Endothelial cell of umbilical vein (primary cell): ENCODE data around the gene MERTK. TPM values are rescaled to one million over a fixed set of nuclear protein-coding genes. Genes with fewer than 3 reads are reported as not detected.

ENCODE experiments used
- Bru-seq: library from RNA; stranded (reverse); fragments of 400-500 nt; gene quantifications from one replicate; lab custom pipeline; 2021; lab: Mats Ljungman, UMichigan
- BruChase-seq, 2 experiments: library from RNA; stranded (reverse); fragments of 400-500 nt; gene quantifications; one replicate each; lab custom pipeline; 2021; lab: Mats Ljungman, UMichigan
- BruUV-seq: library from RNA; stranded (reverse); fragments of 400-500 nt; replicated peaks from 2 replicates; lab custom pipeline; 2021; lab: Mats Ljungman, UMichigan
- CTCF ChIA-PET: fragments of 300-600, 350-600 bp; sonication (Branson Sonifier 250); formaldehyde crosslinking; loops from one replicate; lab custom pipeline; 2021; ENCODE audit warnings: antibody characterized with exemption, inconsistent platforms; lab: Charles Lee
- POLR2A ChIA-PET: fragments of 300-600, 350-600 bp; sonication (Branson Sonifier 250); formaldehyde crosslinking; loops from one replicate; lab custom pipeline; 2021; ENCODE audit warnings: antibody characterized with exemption, inconsistent platforms; lab: Charles Lee
- DNase-seq: peaks from one replicate; pipeline ENCODE4 v3.0.0-alpha.2; 2011; ENCODE audit warnings: low read depth, low spot score
- FAIRE-seq: peaks from 2 replicates; lab custom pipeline; 2011; peaks lifted over from hg19 to GRCh38; lab: Jason Lieb, UNC
- H2AFZ ChIP-seq: 2 replicates; pipeline ENCODE4 v1.6.0; 2012; ENCODE audit warnings: low read depth, low read length, control low read depth, inconsistent platforms
- H3K27ac ChIP-seq: 2 replicates; pipeline ENCODE4 v1.5.1; 2011; ENCODE audit warnings: low read depth, mild to moderate bottlenecking, control low read depth, low read length, moderate library complexity; ENCODE audit not compliant: insufficient read depth
- H3K27me3 ChIP-seq, 2 experiments: 2 replicates each; pipeline versions ENCODE4 v1.6.0 to v1.6.1; 2011; ENCODE audit warnings: low read length in 2 of 2, mixed read lengths in 1 of 2; ENCODE audit not compliant: control insufficient read depth in 2 of 2, insufficient read depth in 2 of 2
- H3K36me3 ChIP-seq, 2 experiments: 2 replicates in 1 of 2; 3 replicates in 1 of 2; pipeline ENCODE4 v1.5.1; 2011; ENCODE audit warnings: low read length in 2 of 2, mild to moderate bottlenecking in 1 of 2, moderate library complexity in 1 of 2; ENCODE audit not compliant: control insufficient read depth in 2 of 2, insufficient read depth in 2 of 2; ENCODE audit errors: extremely low read depth in 1 of 2
- H3K4me1 ChIP-seq: 3 replicates; pipeline ENCODE4 v1.5.1; 2011; ENCODE audit warnings: mild to moderate bottlenecking, low read length; ENCODE audit not compliant: control insufficient read depth, insufficient read depth; ENCODE audit errors: extremely low read depth
- H3K4me2 ChIP-seq: 2 replicates; pipeline ENCODE4 v1.6.1; 2011; ENCODE audit warnings: low read length, control low read depth, mixed read lengths; ENCODE audit not compliant: insufficient read depth
- H3K4me3 ChIP-seq, 3 experiments: fragments of 200-600 bp in 1 of 3; sonication (generic), shearing (Covaris generic) in 1 of 3; replicated peaks in 1 of 3; 2 replicates each; pipeline ENCODE4 v1.5.1; 2011 to 2016; ENCODE audit warnings: control low read depth in 3 of 3, low read length in 3 of 3, mild to moderate bottlenecking in 2 of 3, inconsistent platforms in 1 of 3, low read depth in 1 of 3, moderate library complexity in 1 of 3; ENCODE audit not compliant: insufficient read depth in 1 of 3
- H3K79me2 ChIP-seq: 2 replicates; pipeline ENCODE4 v1.6.0; 2012; ENCODE audit warnings: low read length, inconsistent platforms; ENCODE audit not compliant: control insufficient read depth, insufficient read depth
- H3K9ac ChIP-seq: replicated peaks from 2 replicates; pipeline ENCODE3; 2011; ENCODE audit warnings: low read length, control low read depth; ENCODE audit not compliant: insufficient read depth; ENCODE audit errors: extremely low read depth
- H3K9me1 ChIP-seq: replicated peaks from 3 replicates; pipeline ENCODE4 v1.6.0; 2011; ENCODE audit warnings: mild to moderate bottlenecking, low read length; ENCODE audit not compliant: control insufficient read depth, insufficient read depth; ENCODE audit errors: extremely low read depth
- H3K9me3 ChIP-seq: replicated peaks from 2 replicates; pipeline ENCODE4 v1.5.1; 2012; ENCODE audit warnings: low read length, inconsistent platforms; ENCODE audit not compliant: control insufficient read depth, insufficient read depth
- H4K20me1 ChIP-seq: replicated peaks from 2 replicates; pipeline ENCODE3; 2011; ENCODE audit warnings: mild to moderate bottlenecking, low read length; ENCODE audit not compliant: control insufficient read depth, insufficient read depth; ENCODE audit errors: extremely low read depth
- CTCF ChIP-seq, 2 donors: IDR thresholded peaks; 1 replicate in 1 of 2; 2 replicates in 1 of 2; pipeline ENCODE4 v1.5.1; 2011; ENCODE audit warnings: low read length in 2 of 2, mild to moderate bottlenecking in 2 of 2, moderate library complexity in 2 of 2, control low read depth in 1 of 2, inconsistent platforms in 1 of 2, low read depth in 1 of 2; ENCODE audit not compliant: insufficient read depth in 1 of 2; ENCODE audit errors: extremely low read depth in 1 of 2
- EZH2 ChIP-seq: IDR thresholded peaks from 2 replicates; pipeline ENCODE4 v1.6.1; 2012; ENCODE audit warnings: borderline replicate concordance, low read depth, mild to moderate bottlenecking, moderate library complexity, low read length, inconsistent platforms; ENCODE audit not compliant: severe bottlenecking
- POLR2A ChIP-seq: IDR thresholded peaks from 2 replicates; pipeline ENCODE4 v1.6.1; 2012; ENCODE audit warnings: low read depth, mild to moderate bottlenecking, control low read depth, low read length
- POLR2AphosphoS5 ChIP-seq: IDR thresholded peaks from 2 replicates; pipeline ENCODE4 v1.6.1; 2012; ENCODE audit warnings: low read depth, mild to moderate bottlenecking, control low read depth, low read length, moderate library complexity; ENCODE audit not compliant: insufficient read depth
- dilution Hi-C: fragments of 300-500 bp; cut with MboI; formaldehyde crosslinking; loops from one replicate; pipeline ENCODE4 v1.15.0; 2019; ENCODE audit warnings: low sequenced_read_pairs; ENCODE audit not compliant: extremely low pct_ligation_motif_present
- intact Hi-C: fragments of 100-400 bp; cut with micrococcal nuclease; formaldehyde crosslinking; loops from one replicate; pipeline ENCODE4 v1.10.0; 2022
- long read RNA-seq: library from polyadenylated mRNA; stranded (forward); transcript quantifications from one replicate; pipeline ENCODE4 v2.0.0, GENCODE V29; 2021
- polyA minus RNA-seq, 3 experiments: library from RNA; depleted of rRNA, polyadenylated mRNA; stranded (reverse); fragments of >200 nt; gene quantifications; 1 replicate in 1 of 3; 2 replicates in 2 of 3; pipeline ENCODE4 v1.2.3, GENCODE V29; 2011
- polyA plus RNA-seq, 4 experiments: library from polyadenylated mRNA; depleted of rRNA in 3 of 4; stranded (reverse) in 3 of 4; unstranded in 1 of 4; fragments of >200 nt; gene quantifications; 2 replicates each; pipeline versions ENCODE4 v1.2.1 to v1.2.3, GENCODE V29; 2011 to 2012; ENCODE audit warnings: missing spikeins in 1 of 4
- total RNA-seq: library from RNA; stranded (reverse); gene quantifications from 2 replicates; pipeline ENCODE4 v1.2.3, GENCODE V29; 2021

Gene MERTK
- total RNA-seq (37.3 TPM in 2 replicates), polyA plus RNA-seq (38.6 and 39.6 TPM in 2 replicates), polyA minus RNA-seq (53.1 and 66.4 TPM in 2 replicates), Bru-seq, nascent RNA (percentile 88 among the genes with signal in this experiment), BruChase-seq, experiment 1, labeled RNA remaining after a 6-hour chase (percentile 84 among the genes with signal in this experiment), BruChase-seq, experiment 2, labeled RNA remaining after a 2-hour chase (percentile 86 among the genes with signal in this experiment)
- polyA plus RNA-seq (2011; cell fraction: cytosol; rRNA removed) = 25.8 and 31.1 TPM in 2 replicates
- polyA plus RNA-seq (2011; cell fraction: nucleus; rRNA removed) = 113 and 116 TPM in 2 replicates
- polyA plus RNA-seq (2012) = 18.1 and 27.2 TPM in 2 replicates
- not detected for polyA minus RNA-seq (2011; cell fraction: cytosol; rRNA and poly(A)+ RNA removed)
- polyA minus RNA-seq (2011; cell fraction: nucleus; rRNA and poly(A)+ RNA removed) = 53.2 and 69.2 TPM in 2 replicates
- long read RNA-seq, transcript MERTK-201 (19 exons, 3,954 nt) = major isoform, 10 of 27 reads
- long read RNA-seq, partial matches to known transcripts = 6 of 27 reads
- long read RNA-seq, other reads (novel, unspliced or antisense) = 10 of 27 reads

- no TSS peak for BruUV-seq
Measured at GRCh38 chr2:111897924-111898702, at the start of gene MERTK. Gene MERTK (plus strand): TSS chr2:111898607. CDS start chr2:111898736, 129 bp downstream.

More at GRCh38 chr2:111897924-111898702, at the start of gene MERTK:
- Histone ChIP-seq H3K4me2 (peak within 1 kb of the TSS; percentile 67), H2AFZ (peak within 1 kb of the TSS; percentile 85), H3K9me3 (no peaks in the 10 kb centered on the region), H3K79me2 (peaks cover 30% of the 10 kb centered on the region), H3K4me3 (peak within 1 kb of the TSS; percentile 72 to 99 (median 95)), H3K36me3 (peaks cover 0 to 2% of the 10 kb centered on the region in 2 experiments), H3K4me1 (peaks cover 28% of the 10 kb centered on the region), H4K20me1 (no peaks in the 10 kb centered on the region), H3K9ac (peak within 1 kb of the TSS; percentile 87), H3K27me3 (no peaks in the 10 kb centered on the region), H3K27ac (peak within 1 kb of the TSS; percentile 64), H3K9me1 (no peaks in the 10 kb centered on the region)
- FAIRE-seq (peak; percentile 67), DNase-seq (peak; percentile 92)
- ChIA-PET POLR2A (interaction anchor here (0.6 to 0.8 kb wide), 8 partner anchors 30 to 719 kb away, joined by 3 to 6 read pairs (median 4); partner anchors contain the start of gene RGPD8), CTCF (interaction anchor here (0.5 to 4.7 kb wide), 19 partner anchors 11 to 535 kb away, joined by 3 to 62 read pairs (median 4); partner anchors contain the start of genes RGPD8 and TMEM87B)
- intact Hi-C loops = loop anchor here (1.0 kb wide), 3 partner anchors 77 to 150 kb away; no protein-coding TSS in a partner anchor
- dilution Hi-C loops = no loop called here
- TF ChIP-seq CTCF (IDR thresholded peaks at IDR 0.05; ENCODE audit: extremely low read depth in 1 of 2, insufficient read depth in 1 of 2, low read depth in 1 of 2, low read length in 2 of 2) (peak; percentile 52 to 76), POLR2A (peak; percentile 88), POLR2AphosphoS5 (peak; percentile 91), EZH2 (no peak)
